ENCODE results near the gene F11.
"Not testable (repeated sequence)": the region's sequence is repeated elsewhere in the genome, so short reads cannot be mapped to it uniquely, and the experiment has no call there.

F11 gene

DNA sequence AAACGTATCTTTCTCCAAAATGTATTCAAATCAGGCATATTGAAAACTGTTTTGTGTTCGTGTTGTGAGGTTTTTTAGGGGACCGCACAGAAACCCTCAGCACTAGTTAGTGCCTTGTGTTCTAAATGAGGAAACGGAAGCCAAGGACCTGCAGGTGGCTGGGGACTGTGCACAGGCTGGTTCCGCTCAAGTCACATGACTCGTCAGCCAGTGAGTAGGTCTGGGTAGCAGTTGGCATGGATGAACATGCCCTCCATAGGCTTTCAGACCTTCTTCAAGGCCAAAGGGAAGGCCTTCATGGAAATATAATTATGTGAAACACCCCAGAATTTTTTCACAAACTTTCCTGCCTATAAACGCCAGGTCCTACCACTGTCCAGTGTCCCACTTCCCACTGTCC, 1.3 kb upstream of the F11 start:
- H3K4me3 ChIP-seq (ENCODE audit: low read depth, low read length) = no peak overlapping the region
- in situ Hi-C loops (cut with HindIII; ENCODE audit: low sequenced_read_pairs) = no loop called here
- no peak for DNase-seq (ENCODE audit: low read depth, low spot score)
- TF ChIP-seq, protein P1, sequence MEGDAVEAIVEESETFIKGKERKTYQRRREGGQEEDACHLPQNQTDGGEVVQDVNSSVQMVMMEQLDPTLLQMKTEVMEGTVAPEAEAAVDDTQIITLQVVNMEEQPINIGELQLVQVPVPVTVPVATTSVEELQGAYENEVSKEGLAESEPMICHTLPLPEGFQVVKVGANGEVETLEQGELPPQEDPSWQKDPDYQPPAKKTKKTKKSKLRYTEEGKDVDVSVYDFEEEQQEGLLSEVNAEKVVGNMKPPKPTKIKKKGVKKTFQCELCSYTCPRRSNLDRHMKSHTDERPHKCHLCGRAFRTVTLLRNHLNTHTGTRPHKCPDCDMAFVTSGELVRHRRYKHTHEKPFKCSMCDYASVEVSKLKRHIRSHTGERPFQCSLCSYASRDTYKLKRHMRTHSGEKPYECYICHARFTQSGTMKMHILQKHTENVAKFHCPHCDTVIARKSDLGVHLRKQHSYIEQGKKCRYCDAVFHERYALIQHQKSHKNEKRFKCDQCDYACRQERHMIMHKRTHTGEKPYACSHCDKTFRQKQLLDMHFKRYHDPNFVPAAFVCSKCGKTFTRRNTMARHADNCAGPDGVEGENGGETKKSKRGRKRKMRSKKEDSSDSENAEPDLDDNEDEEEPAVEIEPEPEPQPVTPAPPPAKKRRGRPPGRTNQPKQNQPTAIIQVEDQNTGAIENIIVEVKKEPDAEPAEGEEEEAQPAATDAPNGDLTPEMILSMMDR (IDR thresholded peaks at IDR 0.05; ENCODE audit: low read depth, low read length) = no peak

DNA sequence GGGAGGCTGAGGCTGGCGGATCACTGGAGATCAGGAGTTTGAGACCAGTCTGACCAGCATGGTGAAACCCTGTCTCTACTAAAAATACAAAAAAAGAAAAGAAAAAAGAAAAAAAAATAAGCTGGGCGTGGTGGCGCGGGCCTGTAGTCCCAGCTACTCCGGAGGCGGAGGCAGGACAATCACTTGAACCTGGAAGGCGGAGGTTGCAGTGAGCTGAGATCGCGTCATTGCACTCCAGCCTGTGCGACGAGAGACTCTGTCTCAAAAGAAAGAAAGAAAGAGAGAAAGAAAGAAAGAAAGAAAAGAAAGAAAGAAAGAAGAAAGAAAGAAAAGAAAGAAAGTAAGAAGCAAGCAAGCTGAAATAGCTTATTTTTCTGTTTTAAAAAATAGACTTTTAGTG, 739 bp upstream of the F11 start:
- H3K4me3 ChIP-seq (ENCODE audit: low read depth, low read length); DNase-seq (ENCODE audit: low read depth, low spot score); in situ Hi-C loops (cut with HindIII; ENCODE audit: low sequenced_read_pairs): not testable (repeated sequence)

DNA sequence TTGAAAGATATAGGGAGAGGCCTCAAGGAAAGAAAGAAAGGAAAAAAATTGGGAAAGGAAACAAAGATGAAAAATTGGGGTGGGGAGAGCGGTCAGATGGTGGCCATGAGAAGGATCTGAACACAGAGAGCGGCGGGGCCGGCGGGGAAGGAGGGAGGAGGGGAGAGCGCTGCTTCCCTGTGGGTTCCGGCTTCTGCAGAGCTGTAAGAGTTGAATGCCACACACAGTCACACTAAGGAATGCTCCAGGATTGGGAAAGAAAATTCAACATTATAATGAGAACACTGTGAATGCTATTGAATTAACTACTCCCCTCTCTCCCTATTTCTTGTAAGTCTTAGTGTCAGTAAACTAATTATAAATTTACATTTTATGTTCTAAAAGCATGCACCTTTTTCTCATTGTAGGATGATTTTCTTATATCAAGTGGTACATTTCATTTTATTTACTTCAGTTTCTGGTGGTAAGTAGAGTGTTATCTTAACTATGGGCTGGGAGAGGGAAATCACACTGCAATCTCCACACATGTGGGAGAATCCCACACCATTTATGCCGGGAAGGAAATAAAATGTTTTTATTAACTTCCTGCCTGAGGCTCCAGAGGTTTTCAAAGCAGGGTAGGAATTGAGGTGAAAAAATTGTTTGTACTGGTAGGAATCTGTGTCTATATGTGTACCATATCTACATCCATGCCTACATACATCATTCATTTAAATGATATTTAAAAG, 904 bp downstream of the F11 start:
- DNase-seq (ENCODE audit: low read depth, low spot score) = no peak
- TF ChIP-seq, protein P1 (IDR thresholded peaks at IDR 0.05; ENCODE audit: low read depth, low read length) = no peak
- in situ Hi-C loops (cut with HindIII; ENCODE audit: low sequenced_read_pairs) = no loop called here
- no peak overlapping the region for H3K4me3 ChIP-seq (ENCODE audit: low read depth, low read length)

DNA sequence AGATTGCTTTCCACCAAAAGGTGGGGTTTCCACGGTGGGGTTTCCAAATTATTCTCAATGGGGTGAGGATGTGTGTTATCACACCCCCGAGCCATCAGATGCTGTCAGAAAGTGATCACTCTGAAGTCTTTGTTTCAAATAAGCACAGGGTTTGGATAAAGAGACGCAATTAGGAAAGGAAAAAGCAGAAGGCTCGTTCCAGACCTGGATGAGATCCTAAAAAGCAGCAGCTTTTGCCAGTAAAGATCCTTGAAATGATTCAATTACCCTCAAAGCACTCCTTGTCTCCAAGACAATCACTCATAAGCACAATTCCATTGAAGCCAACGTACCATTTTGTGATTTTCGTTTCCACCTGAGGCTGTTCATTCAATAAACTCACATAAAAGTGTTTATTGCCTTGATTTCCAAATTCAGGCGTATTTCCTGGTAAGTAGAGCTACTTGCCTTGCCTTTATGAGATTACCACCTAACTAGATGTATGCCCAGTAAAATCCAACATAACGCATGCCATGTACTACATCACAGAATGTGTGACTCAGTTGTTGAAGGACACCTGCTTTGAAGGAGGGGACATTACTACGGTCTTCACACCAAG, 5.2 kb downstream of the F11 start:
- H3K4me3 ChIP-seq (ENCODE audit: low read depth, low read length) = no peak overlapping the region
- in situ Hi-C loops (cut with HindIII; ENCODE audit: low sequenced_read_pairs) = no loop called here
- DNase-seq (ENCODE audit: low read depth, low spot score) = no peak
- TF ChIP-seq, protein P1 (IDR thresholded peaks at IDR 0.05; ENCODE audit: low read depth, low read length) = no peak

DNA sequence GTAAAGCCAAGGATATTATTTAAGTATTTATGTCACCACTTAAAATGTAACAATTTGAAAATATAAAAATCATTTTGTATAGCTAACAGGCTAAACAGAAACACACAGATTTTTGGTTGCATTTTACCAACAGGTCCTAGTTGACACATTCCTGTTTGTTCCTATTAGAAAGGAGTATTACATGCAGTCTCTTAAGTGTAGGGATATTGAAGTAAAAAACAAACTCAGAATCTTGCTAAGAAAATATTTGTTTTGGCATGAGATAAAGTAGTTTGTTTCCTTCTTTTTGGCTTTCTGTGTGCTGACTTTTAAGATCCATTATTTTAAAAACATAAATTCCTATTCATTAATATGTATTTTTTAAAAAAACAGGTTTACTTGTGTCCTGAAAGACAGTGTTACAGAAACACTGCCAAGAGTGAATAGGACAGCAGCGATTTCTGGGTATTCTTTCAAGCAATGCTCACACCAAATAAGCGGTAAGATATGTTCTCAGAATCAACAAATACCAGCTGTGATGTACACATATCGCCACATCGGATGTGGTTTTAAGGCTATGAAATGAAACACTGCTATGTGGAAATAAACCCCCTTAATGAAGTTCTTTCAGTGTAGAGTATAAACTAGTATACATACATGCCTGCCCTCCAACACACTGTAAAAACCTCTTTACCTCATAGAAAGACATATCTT, 6.9 kb downstream of the F11 start:
- no peak overlapping the region for H3K4me3 ChIP-seq (ENCODE audit: low read depth, low read length)
- in situ Hi-C loops (cut with HindIII; ENCODE audit: low sequenced_read_pairs) = no loop called here
- DNase-seq (ENCODE audit: low read depth, low spot score) = no peak
- TF ChIP-seq, protein P1 (IDR thresholded peaks at IDR 0.05; ENCODE audit: low read depth, low read length) = no peak

DNA sequence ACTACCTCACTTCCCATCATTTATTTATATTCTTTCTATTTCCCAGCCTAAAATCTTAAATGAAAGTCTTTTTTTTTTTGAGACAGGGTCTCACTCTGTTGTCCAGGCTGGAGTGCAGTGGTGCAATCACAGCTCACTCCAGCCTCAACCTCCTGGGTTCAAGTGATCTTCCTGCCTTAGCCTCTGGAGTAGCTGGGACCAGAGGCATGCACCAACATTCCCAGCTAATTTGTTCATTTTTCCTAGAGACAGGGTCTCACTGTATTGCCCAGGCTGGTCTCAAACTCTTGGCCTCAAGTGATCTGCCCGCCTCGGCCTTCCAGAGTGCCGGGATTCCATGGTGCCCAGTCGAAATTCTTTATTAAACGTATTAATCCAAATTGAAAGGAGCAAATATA, 7.4 kb downstream of the F11 start:
- in situ Hi-C loops (cut with HindIII; ENCODE audit: low sequenced_read_pairs); H3K4me3 ChIP-seq (ENCODE audit: low read depth, low read length); DNase-seq (ENCODE audit: low read depth, low spot score): not testable (repeated sequence)

DNA sequence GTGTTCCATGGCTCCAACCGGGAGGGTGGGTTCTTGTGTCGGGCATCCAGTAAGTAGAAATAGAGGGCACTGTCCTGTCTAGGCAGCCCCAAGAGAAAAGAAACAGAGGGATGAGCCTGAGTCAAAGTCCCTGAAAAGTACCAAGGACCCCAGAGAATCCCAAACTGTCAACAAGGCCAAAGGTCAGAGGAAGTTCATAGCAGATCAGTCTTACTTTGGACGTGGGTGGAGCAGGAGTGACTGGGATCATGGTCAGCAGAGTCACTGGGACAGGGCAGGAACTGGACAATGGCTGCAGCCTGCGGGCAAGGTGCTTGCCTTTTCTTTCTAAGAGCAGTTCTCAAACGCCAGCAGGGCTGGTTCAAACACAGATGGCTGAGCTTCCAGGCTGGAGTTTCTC, 17.3 kb downstream of the F11 start:
- in situ Hi-C loops (cut with HindIII; ENCODE audit: low sequenced_read_pairs) = no loop called here
- H3K4me3 ChIP-seq (ENCODE audit: low read depth, low read length) = no peak overlapping the region
- TF ChIP-seq, protein P1 (IDR thresholded peaks at IDR 0.05; ENCODE audit: low read depth, low read length) = no peak
- no peak for DNase-seq (ENCODE audit: low read depth, low spot score)
